K562 (cell line): ENCODE results near the gene SYT8. TPM values are rescaled to one million over a fixed set of nuclear protein-coding genes. Genes with fewer than 3 reads are reported as not detected.

Experiments used
- ATAC-seq: fragments of 200-7000 bp; cut with Tn5 transposase; 3 replicates; pipeline ENCODE4 v1.9.1; 2020; ENCODE audit warnings: moderate library complexity
- BruUV-seq: library from RNA; stranded (reverse); fragments of 400-500 nt; replicated peaks from 2 replicates; lab custom pipeline; 2021; lab: Mats Ljungman, UMichigan
- CTCF ChIA-PET: fragments of 300-600 bp; formaldehyde crosslinking; extraction: SDS; loops from one replicate; lab custom pipeline; 2021; ENCODE audit warnings: low intra/inter-chr PET ratio; lab: Yijun Ruan, JAX
- POLR2A ChIA-PET: fragments of 300-600, 350-650 bp; sonication (Branson Sonifier 250); formaldehyde crosslinking; extraction: SDS; loops from one replicate; lab custom pipeline; 2021; ENCODE audit warnings: antibody characterized with exemption, inconsistent platforms; lab: Yijun Ruan, JAX
- DNase-seq, 4 experiments: peaks; one replicate each; pipeline versions ENCODE4 v3.0.0 to v3.0.0-alpha.2; 2011 to 2018; ENCODE audit warnings: low spot score in 3 of 4, mixed read lengths in 3 of 4; ENCODE audit errors: extremely low read depth in 1 of 4
- FAIRE-seq: peaks from 2 replicates; lab custom pipeline; 2011; peaks lifted over from hg19 to GRCh38; lab: Jason Lieb, UNC
- H2AFZ ChIP-seq: 2 replicates; pipeline ENCODE4 v1.6.0; 2011; ENCODE audit warnings: low read depth, low read length, control low read depth, inconsistent platforms
- H3K27ac ChIP-seq: fragments of 200-600 bp; 3 replicates; pipeline ENCODE4 v1.8.0; 2011; ENCODE audit warnings: low read depth, mild to moderate bottlenecking, control low read depth, inconsistent platforms, low read length, moderate library complexity, mixed read lengths; ENCODE audit errors: extremely low read depth
- H3K27me3 ChIP-seq, 2 experiments: fragments of 300-600 bp in 1 of 2; 2 replicates in 1 of 2; 3 replicates in 1 of 2; pipeline versions ENCODE4 v1.6.0 to v1.8.0; 2011; ENCODE audit warnings: inconsistent platforms in 2 of 2, low read length in 2 of 2, mild to moderate bottlenecking in 1 of 2, mixed read lengths in 1 of 2, moderate library complexity in 1 of 2; ENCODE audit not compliant: control insufficient read depth in 2 of 2, insufficient read depth in 2 of 2
- H3K36me3 ChIP-seq: fragments of 300-600 bp; 3 replicates; pipeline ENCODE4 v1.8.0; 2011; ENCODE audit warnings: mild to moderate bottlenecking, low read length, inconsistent platforms; ENCODE audit not compliant: control insufficient read depth, insufficient read depth
- H3K4me1 ChIP-seq, 2 experiments: fragments of 200-600 bp in 1 of 2; replicated peaks in 1 of 2; 2 replicates in 1 of 2; 3 replicates in 1 of 2; pipeline versions ENCODE4 v1.5.1 to v1.8.0; 2011; ENCODE audit warnings: inconsistent platforms in 2 of 2, low read length in 2 of 2, mild to moderate bottlenecking in 1 of 2, mixed read lengths in 1 of 2, moderate library complexity in 1 of 2; ENCODE audit not compliant: control insufficient read depth in 2 of 2, insufficient read depth in 2 of 2
- H3K4me2 ChIP-seq: 2 replicates; pipeline ENCODE4 v1.6.1; 2011; ENCODE audit warnings: low read length, control low read depth, inconsistent platforms, mixed read lengths; ENCODE audit not compliant: insufficient read depth
- H3K4me3 ChIP-seq: fragments of 200-600 bp; sonication (generic), shearing (Covaris generic); 2 replicates; pipeline ENCODE4 v1.5.1; 2016; ENCODE audit warnings: control low read depth, inconsistent platforms
- H3K79me2 ChIP-seq: fragments of 200-600 bp; 3 replicates; pipeline ENCODE4 v1.8.0; 2011; ENCODE audit warnings: low read length, inconsistent platforms; ENCODE audit not compliant: control insufficient read depth, insufficient read depth
- H3K9ac ChIP-seq, 2 experiments: 2 replicates each; pipeline versions ENCODE4 v1.6.0 to v1.6.1; 2011; ENCODE audit warnings: low read depth in 2 of 2, low read length in 2 of 2, control low read depth in 1 of 2, inconsistent platforms in 1 of 2, mild to moderate bottlenecking in 1 of 2, mixed read lengths in 1 of 2; ENCODE audit not compliant: insufficient read depth in 1 of 2
- H3K9me1 ChIP-seq: one replicate; pipeline ENCODE4 v1.6.0; 2011; ENCODE audit warnings: inconsistent platforms, mild to moderate bottlenecking, low read length, moderate library complexity; ENCODE audit not compliant: control insufficient read depth, insufficient read depth
- H3K9me3 ChIP-seq: replicated peaks from 2 replicates; pipeline ENCODE4 v1.5.1; 2011; ENCODE audit warnings: low read depth, low read length, inconsistent platforms; ENCODE audit not compliant: control insufficient read depth, insufficient read depth
- H4K20me1 ChIP-seq: replicated peaks from 2 replicates; pipeline ENCODE4 v1.6.1; 2011; ENCODE audit warnings: low read length, inconsistent platforms, mixed read lengths; ENCODE audit not compliant: control insufficient read depth, insufficient read depth
- ARID4B ChIP-seq: sonication (generic); formaldehyde crosslinking; IDR thresholded peaks from 2 replicates; pipeline ENCODE4 v1.8.0; 2022; ENCODE audit warnings: mild to moderate bottlenecking, missing genetic modification reagents
- ERF ChIP-seq: fragments of 450-650 bp; formaldehyde crosslinking; IDR thresholded peaks from 2 replicates; pipeline ENCODE4 v1.4.0; 2020; ENCODE audit warnings: mild to moderate bottlenecking, mixed read lengths
- KDM5B ChIP-seq: fragments of 200-600 bp; sonication (generic); IDR thresholded peaks from 2 replicates; pipeline ENCODE4 v1.6.1; 2012; ENCODE audit warnings: low read depth, mild to moderate bottlenecking, moderate library complexity, low read length, control low read depth, inconsistent platforms; ENCODE audit not compliant: insufficient replicate concordance
- LEF1 ChIP-seq: fragments of 450-650 bp; IDR thresholded peaks from 2 replicates; pipeline ENCODE4 v1.6.1; 2016; ENCODE audit warnings: mild to moderate bottlenecking
- NCOA1 ChIP-seq: fragments of 450-650 bp; IDR thresholded peaks from 2 replicates; pipeline ENCODE4 v1.6.1; 2016; ENCODE audit warnings: low read depth
- POLR2A ChIP-seq: fragments of 450-650 bp; conservative IDR thresholded peaks from 2 replicates; pipeline ENCODE4 v1.6.1; 2016
- SFPQ ChIP-seq: fragments of 200-400 bp; formaldehyde crosslinking; IDR thresholded peaks from 2 replicates; pipeline ENCODE4 v1.6.1; 2017; ENCODE audit warnings: mild to moderate bottlenecking, low read depth, low read length, moderate library complexity
- TAF7 ChIP-seq: fragments of 450-650 bp; IDR thresholded peaks from 2 replicates; pipeline ENCODE4 v1.6.1; 2016; ENCODE audit warnings: missing genetic modification characterization, missing compliant biosample characterization
- ZNF3 ChIP-seq: fragments of 250-450 bp; sonication (Bioruptor Pico); IDR thresholded peaks from 2 replicates; pipeline ENCODE4 v1.5.0; 2021; ENCODE audit warnings: mild to moderate bottlenecking, moderate library complexity
- ZSCAN32 ChIP-seq: fragments of 450-650 bp; formaldehyde crosslinking; IDR thresholded peaks from 2 replicates; pipeline ENCODE4 v1.4.0; 2020; ENCODE audit warnings: mild to moderate bottlenecking, moderate library complexity
- WGBS: fragments of 100-300 bp; shearing (Covaris generic); methylation state at CpG from one replicate; pipeline ENCODE4 v1.1.6; 2016; ENCODE audit warnings: low coverage, mixed read lengths; ENCODE audit not compliant: insufficient coverage; ENCODE audit errors: missing lambda C conversion rate; 5-methylcytosine and 5-hydroxymethylcytosine counted together
- in situ Hi-C: fragments of 300-500 bp; cut with MboI; formaldehyde crosslinking; loops from 4 replicates; pipeline ENCODE4 v1.15.0; 2018; ENCODE audit warnings: inconsistent platforms, mixed read lengths
- intact Hi-C: fragments of 100-400 bp; cut with micrococcal nuclease; formaldehyde crosslinking; loops from 2 replicates; pipeline ENCODE4 v1.14.2; 2022
- polyA plus RNA-seq, 8 experiments: library from polyadenylated mRNA; depleted of rRNA in 4 of 8; stranded (reverse) in 5 of 8; unstranded in 3 of 8; fragments of >200 nt; fragmentation: Nextera tagmentation in 2 of 8; fragmentation: Illumina TruSeq in 1 of 8; extraction: Ambion mirVana in 2 of 8; extraction: Trizol in 1 of 8; gene quantifications; 2 replicates each; pipeline versions ENCODE4 v1.2.1 to v1.2.3, GENCODE V29; 2011 to 2014; ENCODE audit warnings: inconsistent platforms in 1 of 8, missing spikeins in 1 of 8
- total RNA-seq, 7 experiments: library from RNA; depleted of rRNA in 6 of 7; stranded (reverse); fragments of >200 nt in 6 of 7; fragmentation: Illumina TruSeq in 2 of 7; extraction: Trizol in 2 of 7; gene quantifications; 2 replicates each; pipeline versions ENCODE4 v1.2.1 to v1.2.3, GENCODE V29; 2011 to 2021; ENCODE audit warnings: low replicate concordance in 1 of 7

Gene SYT8
- total and polyA plus RNA-seq, 9 of the 15 experiments (the other 6 are each of a cell fraction or from before 2014, with no cell fraction given): not detected

GRCh38 chr11:1845095-1845429 lies 10.3 kb downstream of the SYT8 start (continued):
- TF ChIP-seq ERF (CRISPR knock-in tag) (no peak), LEF1 (0 out of 2 replicates have a peak, but pooled peaks have one; percentile 10)

GRCh38 chr11:1845561-1846452 lies 11.0 kb downstream of the SYT8 start:
- intact Hi-C loops: no loop called here
- Histone ChIP-seq H2AFZ (no peak overlapping the region), H3K4me2 (no peak overlapping the region), H4K20me1 (no peaks in the 10 kb centered on the region; the same call in 1 of the 2 replicates), H3K9me3 (no peaks in the 10 kb centered on the region), H3K9me1 (no peaks in the 10 kb centered on the region), H3K36me3 (no peaks in the 10 kb centered on the region), H3K4me1 (peaks cover 9 to 57% of the 10 kb centered on the region in 2 experiments; a peak in 4 of 5 replicates), H3K27me3 (peaks cover 6 to 62% of the 10 kb centered on the region in 2 experiments; a peak in 3 of 5 replicates), H3K79me2 (no peaks in the 10 kb centered on the region), H3K9ac (no peak overlapping the region; a peak in 1 of 4 replicates), H3K27ac (no peak overlapping the region), H3K4me3 (no peak overlapping the region)
- no peak for TF ChIP-seq ZSCAN32
- TF ChIP-seq POLR2A: no peak
- no peak for TF ChIP-seq TAF7
- TF ChIP-seq ZNF3 (CRISPR knock-in tag): no peak
- no peak for TF ChIP-seq KDM5B
- no peak for TF ChIP-seq SFPQ
- no peak for TF ChIP-seq ARID4B (CRISPR knock-in tag)
- TF ChIP-seq NCOA1: no peak
- ChIA-PET POLR2A (interaction anchor here (0.6 kb wide), 1 partner anchor 141 kb away, joined by 3 read pairs; no protein-coding TSS in a partner anchor), CTCF (no interaction called here)
- no peak for DNase-seq
- no peak for ATAC-seq
- no peak for FAIRE-seq
- in situ Hi-C loops: no loop called here
- 23% methylated on average over 19 of the region's 21 CpGs for WGBS
- BruUV-seq: no TSS peak
